SW 1271 (cell line): ENCODE data around the gene NMNAT2.

Source experiments
- DNase-seq, 2 experiments: peaks; one replicate each; lab custom pipeline; 2025; lab: John Stamatoyannopoulos, UW

The NMNAT2 gene

DNA sequence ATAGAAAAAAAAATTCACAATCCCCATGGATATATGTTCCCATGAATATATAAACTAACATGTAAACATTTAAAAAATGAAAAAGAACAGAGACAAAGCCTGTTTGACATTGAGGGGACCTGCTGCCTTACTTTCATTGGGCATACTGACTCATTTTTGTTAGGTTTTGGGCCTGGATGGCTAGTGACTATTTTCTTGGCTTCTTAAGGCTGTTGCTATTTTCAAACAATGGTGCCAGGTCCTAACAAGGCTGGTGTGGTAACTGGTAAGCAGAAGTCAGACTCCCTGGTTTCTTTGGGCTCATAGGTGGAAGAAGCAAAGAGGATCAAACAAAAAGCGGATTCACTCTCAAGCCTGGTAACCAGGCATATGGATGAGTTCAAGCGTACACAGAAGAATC lies 181.1 kb downstream of the NMNAT2 start:
- DNase-seq = no peak

DNA sequence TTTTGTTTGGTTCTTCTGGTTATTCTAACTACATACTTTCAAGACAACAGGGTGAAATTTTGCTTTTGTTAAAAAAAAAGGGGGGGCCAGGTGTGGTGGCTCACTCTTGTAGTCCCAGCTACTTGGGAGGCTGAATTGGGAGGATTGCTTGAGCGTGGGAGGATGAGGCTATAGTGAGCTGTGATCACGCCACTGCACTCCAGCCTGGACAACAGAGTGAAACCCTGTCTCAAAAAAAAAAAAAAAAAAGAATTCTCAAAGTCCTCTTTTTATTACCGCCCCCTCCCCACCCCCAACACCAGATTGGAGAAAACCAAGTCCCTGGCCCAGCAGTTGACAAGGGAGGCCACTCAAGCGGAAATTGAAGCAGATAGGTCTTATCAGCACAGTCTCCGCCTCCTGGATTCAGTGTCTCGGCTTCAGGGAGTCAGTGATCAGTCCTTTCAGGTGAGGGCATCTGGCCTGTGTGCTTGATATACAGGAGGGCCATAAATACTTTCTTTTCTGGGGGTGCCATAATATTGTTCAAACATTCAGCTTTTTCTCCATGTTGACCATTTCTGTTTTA lies 181.9 kb downstream of the NMNAT2 start:
- DNase-seq = no peak

DNA sequence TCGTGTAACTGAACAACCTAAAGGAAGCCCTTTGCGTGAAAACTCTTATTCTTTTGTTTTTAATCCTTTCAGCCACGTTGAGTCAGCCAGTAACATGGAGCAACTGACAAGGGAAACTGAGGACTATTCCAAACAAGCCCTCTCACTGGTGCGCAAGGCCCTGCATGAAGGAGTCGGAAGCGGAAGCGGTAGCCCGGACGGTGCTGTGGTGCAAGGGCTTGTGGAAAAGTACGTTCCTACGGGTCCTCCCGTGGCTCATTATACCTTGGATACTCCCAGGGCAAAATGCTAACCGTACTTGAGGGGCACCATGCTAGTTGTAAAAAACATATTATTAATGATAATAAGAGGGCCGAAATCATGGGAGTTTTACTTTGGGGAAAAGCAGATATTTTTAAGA lies 182.7 kb downstream of the NMNAT2 start:
- DNase-seq = no peak

DNA sequence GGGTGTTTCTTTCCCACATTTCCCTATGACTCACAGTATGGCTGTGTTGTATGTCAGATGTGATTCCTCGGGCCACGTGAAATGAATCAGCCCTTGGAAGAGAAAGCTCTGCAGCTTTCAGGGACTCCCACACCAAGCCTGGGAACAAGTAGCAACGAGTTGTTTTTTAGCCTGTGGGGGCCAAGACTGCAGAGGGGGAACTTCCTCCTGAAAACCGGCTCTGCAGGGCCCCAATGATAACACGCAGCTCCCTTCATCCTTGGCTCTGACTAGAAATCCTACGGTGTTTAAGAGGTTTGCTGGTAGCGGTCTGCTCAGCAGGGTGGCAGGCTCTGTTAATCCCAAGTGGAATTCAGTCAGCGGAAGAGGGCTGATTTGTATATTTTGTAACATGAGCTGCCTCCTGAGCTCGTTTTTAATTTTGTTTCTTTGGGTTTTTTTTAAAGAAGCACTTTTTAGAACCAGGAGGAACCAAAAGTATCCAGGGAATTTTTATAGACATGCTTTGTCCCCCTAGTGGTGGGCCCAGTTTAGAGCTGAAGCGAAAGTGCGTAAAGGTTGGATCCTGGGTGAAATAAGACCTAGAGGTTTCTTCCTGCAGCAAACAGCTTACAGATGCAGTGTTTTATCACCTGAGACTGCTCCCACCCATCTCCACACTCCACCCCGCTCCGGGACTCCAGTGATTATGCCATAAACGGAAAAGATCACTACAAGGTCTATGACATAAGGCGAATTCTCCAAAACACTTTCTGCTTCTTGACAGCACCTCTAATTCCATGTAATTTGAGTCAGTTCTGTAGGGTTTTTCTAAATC lies 183.3 kb downstream of the NMNAT2 start:
- peak; percentile 37 to 62 for DNase-seq

DNA sequence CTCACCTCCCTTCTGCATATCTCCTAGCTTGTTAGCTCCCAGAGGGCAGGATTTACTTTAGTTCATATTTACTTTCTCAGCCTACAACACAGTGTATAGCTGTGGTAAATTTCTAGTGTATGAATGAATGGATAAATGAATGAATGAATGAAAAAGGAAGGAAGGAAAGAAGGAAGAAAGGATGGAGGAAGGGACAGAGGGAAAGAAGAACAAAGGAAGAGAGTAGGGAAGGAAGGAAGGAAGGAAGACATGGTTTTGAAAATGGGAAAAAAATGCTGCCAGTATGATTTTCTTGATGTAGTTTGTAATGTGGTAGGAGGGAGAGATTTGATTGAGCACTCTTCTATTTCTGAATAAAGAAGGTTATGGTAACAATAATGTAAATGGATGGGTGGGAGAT lies 185.1 kb downstream of the NMNAT2 start:
- no peak for DNase-seq

DNA sequence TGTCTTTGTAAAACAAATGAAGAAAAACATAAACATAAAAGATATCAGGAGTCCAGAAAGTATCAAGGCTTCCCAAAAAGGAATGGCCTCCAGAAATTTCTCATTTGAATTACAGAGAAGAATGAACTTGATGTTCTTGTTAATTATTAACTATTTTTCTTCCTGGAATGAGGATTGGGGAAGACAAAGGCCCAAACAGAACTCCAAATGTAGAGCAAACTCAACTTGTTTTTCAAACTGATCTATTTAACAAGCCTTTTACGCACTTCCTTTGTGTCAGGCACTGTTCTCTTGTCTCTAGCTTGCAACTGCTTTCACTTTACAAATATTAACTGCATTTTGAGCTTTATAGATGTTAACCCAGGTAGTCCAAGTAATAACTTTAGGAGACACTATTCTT lies 186.6 kb downstream of the NMNAT2 start:
- DNase-seq = no peak

DNA sequence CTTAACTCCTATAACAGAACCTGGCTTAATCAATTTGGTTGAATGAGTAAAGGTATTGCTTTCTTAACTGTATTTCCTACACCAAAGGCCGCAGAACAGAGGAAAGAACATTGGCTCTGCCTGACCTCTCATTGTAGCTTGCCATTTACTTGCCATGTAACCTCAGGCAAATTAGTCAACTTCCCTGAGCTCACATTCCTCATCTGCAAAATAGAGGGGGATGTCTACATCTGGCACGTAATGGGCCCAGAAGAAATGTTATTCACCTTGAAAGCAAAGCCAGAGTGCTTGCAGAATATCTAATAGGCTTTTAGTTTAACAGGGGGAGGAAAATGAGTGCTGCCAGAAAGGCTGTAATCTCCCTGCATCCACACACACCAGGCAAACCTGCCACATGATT lies 187.8 kb downstream of the NMNAT2 start:
- no peak for DNase-seq

DNA sequence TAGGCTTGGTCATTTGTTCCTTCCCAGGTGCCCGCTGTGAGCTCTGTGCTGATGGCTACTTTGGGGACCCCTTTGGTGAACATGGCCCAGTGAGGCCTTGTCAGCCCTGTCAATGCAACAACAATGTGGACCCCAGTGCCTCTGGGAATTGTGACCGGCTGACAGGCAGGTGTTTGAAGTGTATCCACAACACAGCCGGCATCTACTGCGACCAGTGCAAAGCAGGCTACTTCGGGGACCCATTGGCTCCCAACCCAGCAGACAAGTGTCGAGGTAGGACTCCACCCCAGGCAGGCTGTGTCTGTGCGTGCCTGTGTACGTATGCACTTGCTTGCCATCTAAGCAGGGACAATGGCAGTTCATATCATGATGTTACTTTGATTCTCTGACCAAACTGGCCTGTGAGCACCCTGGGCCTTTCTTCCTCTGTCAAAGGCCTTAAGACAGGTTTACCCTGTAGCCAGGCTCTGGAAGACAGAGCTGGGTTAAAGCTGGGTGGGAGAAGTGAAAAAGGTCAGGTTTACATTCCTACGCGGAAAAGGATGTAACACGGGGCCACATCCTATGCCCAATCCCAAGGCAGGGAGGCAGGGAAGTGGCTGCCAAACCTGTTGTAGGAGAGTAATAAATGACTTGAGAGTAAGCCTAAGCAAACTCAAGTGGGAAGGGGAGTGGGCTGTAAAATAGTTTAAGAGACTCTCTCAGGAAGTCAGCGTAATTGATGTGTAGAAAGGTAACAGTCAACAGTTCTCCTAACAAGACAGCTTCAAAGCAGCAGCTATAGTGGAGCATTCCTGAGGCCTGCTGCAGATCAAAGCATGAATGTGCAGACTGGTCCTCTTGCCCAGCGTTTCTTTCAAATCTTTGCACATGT lies 189.6 kb downstream of the NMNAT2 start:
- DNase-seq = no peak

DNA sequence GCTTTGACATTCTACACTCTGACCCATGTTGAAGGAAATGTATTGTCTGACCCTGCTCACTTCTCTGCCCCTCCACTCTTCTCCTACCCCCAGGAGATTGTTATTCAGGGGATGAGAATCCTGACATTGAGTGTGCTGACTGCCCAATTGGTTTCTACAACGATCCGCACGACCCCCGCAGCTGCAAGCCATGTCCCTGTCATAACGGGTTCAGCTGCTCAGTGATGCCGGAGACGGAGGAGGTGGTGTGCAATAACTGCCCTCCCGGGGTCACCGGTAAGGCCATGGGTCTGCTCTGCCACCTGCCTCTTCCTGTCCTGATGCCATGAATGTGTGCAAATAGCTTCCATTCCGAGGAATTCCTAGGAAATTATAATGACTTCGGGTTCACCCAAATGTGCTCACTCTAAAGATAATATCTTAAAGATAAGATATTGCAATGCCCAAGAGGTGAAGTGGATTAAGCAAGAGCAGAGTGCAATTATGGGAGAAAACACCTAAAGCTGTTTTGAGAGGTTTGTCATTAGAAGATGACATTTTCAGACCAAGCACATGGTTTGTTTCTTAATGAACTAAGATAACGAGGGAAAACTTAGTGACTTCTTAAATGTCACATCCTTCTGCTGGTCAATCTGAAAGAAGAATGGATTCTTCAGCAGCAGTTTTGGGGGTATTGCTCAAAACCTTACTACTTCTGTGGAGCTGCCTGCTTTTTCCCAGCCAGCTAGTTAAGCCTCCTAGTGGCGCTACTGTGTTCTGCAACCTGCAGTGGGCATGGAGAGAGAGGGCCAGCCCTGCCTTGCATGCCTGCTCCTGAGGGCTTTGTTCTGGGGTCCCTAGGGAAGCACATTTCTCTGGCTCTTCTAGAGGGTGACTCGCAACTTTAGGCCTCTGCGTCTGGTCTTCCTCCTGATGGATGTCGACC lies 190.5 kb downstream of the NMNAT2 start:
- DNase-seq = peak in 1 of 2 experiments; percentile 31

DNA sequence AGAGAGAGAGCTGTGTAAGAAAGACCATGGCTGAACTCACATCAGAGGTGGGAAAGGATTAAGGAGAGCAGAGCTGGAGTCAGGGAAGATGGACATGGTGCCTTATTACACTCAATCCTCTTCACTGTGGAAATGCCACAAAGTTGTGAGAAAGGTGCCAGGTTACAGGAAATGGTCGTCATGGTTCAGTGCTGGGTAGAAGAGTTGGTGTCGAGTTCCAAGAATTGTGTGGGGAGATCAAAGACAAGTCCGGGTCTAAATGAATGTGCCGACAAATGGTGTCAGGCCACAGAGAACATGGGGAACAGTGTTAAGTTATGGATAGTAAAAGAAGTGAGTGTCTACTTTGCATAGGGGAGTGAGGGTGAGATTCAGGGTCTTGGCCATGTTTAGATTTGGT lies 191.2 kb downstream of the NMNAT2 start:
- no peak for DNase-seq

DNA sequence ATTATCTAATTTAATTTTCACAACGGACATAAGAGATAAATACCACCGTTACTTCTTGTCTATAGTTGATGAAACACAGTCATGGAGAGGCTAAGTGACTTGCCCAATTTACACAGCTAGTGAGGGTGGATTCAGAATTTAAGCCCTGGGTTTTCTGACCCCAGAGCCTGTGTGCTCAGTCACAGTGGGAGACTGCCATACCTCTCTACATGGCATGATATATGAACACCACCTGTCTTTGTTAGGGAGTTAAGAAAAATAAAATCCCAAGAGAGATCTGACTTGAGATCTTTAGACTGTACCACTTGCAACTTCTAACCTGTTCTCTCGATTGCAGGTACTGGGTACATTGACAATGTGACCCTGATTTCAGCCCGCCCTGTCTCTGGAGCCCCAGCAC lies 191.8 kb downstream of the NMNAT2 start:
- DNase-seq = no peak

DNA sequence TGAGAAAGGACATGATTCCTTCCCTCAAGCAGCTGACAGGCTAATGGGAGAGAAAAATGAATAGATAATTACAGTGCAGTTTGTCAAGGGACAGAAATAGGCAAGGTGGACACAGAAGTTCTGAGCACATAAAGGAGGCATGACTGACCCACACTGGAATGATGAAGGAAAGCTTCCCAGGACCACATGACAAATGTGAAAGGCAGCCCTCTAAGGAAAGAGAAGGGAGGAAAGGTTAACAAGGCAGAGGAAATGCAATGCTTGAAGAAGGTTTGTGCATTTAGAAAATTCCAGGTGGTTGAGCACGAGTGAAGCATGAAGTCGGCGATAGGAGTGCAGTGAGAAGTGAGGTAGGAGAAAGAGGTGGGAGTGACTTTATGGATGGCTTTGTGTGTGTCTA lies 194.7 kb downstream of the NMNAT2 start:
- DNase-seq = no peak

DNA sequence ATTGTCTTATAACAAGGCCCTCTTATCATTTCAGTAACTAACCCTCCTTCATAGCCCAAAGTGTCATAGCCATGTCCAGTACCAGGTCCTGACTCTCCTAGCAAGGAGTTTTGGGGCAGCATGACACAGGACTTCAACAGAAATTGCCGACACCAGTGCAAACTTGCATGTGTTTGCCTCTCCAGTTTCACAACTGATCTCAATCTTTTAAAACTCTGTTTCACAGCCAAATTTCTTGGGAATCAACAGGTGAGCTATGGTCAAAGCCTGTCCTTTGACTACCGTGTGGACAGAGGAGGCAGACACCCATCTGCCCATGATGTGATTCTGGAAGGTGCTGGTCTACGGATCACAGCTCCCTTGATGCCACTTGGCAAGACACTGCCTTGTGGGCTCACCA lies 195.3 kb downstream of the NMNAT2 start:
- no peak for DNase-seq

DNA sequence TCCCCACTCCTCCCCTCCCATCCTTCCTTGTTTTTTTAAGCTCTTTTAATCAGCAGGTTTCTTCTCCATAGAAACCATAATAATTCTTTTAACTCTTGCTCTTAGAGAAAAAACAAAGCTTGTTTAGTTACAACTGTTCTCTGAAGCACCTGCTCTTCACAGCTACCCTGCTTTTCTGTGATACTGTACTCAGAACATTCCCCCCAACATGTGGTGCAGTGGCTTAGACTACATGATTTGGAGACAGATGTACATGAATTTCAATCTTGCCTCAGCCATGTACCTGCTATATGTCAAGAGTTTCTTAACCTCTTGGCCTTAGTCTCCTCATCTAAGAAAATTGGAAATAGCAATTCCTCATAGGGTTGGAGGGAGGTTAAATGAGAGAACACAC lies 198.6 kb downstream of the NMNAT2 start:
- no peak for DNase-seq

DNA sequence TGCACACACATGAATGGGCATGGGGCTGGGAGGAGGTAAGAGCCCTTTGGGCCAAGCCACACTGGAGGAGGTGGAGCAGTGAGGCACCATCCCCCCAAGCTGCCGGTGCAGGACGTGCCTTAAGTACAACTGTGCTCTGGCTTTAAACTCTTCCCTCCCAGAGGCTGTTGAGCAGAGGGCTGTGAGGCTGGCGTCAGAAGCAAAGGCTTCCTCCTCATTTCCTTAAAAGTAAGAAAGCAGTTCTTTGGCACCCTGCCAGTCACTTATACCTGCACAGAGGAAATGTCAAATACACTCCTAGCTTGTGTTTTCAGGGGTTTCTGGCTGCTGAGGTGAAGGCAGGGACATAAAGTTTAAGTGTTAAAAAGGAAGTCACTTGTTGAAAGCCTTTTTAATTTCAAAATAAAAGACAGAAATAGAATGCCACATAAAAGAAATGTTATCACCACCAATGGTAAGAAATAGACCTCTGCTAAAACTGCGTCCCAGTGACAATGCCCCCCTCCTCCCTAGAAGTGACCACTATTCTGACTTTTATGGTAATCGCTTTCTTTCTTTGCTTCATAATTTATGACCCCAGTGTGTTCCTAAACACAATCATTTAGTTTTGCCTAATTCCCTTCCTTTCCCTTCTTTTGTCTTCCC lies 199.1 kb downstream of the NMNAT2 start:
- DNase-seq = no peak

DNA sequence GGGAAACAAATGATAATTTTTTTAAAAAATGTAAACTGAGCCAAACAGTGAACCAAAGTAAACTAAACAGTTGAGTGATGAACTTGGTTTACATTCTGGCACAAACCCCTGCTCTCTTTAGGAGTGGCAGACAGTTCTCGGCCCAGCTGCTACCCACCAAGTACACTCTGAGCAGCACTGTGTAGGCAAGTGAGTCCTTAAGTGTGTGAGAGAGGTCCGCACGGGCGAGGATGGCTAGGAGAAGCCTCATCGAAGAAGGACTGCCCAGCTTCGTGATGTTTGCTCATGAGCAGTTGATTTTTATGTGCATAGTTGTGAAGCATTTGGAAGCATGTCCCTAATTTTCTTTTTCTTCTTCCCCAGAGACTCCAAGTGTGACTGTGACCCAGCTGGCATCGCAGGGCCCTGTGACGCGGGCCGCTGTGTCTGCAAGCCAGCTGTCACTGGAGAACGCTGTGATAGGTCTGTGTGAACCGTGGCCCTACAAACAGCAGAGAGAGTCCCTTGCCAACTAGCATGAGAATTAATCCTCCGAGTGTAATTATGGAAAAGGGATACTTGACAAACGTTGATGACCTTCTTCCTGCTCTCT lies 200.1 kb downstream of the NMNAT2 start:
- DNase-seq = no peak

DNA sequence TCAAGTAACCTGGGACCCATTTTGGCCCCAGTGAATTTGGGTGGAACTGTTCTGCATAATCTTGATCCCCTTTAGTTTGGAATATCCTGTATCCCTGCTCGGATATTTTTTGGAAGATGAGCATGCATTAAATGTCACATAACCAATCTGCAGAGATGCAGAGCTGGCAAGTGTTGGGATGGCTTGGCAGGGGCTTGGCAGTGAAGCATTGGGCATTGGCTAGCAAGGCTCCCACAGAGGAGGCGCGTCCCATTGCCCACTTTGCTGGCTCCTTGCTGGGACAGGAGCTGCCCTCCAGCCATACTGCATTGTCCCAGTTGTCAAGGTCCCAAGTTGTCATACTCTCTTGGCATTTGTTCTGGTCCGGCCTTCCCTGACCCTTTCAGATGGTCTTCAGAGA lies 202.2 kb downstream of the NMNAT2 start:
- DNase-seq = no peak

DNA sequence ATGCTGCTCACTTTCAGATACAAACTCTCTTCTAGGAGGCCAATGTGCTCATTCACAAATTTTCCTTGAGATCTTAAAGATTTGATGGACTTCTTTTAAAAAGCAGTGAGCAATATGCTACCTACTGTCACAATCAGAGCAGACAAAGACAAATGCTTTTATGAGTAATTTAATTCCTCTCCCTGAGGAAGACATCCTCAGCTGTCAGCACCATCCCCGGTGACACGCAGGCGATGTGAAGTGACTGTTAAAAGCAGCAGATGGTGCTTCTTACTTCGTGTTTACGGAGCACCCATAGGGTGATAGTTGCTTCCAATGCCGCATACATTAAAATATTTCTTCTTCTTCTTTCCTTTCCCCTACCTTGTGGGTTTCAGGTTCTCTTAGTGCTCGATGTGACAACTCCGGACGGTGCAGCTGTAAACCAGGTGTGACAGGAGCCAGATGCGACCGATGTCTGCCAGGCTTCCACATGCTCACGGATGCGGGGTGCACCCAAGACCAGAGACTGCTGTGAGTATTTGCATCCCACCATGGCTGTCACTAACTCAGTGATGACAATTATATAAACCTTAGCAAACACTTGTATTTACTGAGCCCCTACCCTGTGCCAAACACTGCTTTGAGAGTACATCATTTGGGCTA lies 203.0 kb downstream of the NMNAT2 start:
- no peak for DNase-seq

DNA sequence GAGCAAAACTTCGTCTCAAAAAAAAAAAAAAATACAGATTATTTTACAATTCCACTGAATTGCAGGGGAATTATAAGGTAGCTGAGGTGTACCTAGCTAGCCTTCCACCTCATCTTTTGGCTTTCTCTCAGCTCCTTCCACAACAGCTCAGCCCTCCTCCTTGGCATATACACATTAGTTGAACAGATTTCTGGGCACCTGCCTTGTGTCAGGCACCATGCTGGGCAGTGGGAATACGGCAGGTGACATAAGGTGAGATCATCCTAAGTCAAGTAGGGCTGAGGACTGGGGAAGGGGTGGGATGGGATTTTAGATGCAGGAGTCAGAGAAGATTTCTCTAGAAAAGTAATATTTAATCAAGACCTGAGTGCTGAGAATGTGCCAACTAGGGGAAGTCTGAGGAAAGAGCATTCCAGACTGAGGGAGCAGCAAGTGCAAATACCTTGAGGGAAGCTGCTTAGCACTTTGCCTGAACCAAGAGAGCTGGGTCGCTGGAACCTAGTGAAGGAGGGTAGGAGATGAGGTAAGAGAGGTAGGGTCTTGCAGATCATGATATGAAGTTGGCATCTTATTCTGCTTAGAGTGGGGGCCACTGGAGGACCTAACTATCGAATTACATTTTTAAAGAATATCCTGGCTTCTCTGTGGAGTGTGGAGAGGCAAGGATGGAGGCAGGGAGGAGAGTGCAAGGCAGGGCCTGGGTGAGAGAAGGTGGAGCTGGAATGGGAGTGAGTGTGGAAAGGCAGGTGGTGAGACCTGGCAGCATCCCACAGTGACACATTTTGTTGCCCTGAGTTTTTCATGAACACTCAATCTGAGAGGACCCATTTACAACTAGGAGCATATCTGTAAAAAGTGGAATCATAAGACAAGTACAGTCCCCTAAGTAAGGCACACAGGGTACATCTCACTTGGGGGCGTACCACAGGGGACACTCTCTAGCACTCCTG lies 203.9 kb downstream of the NMNAT2 start:
- DNase-seq = no peak
